Measurements from ENCODE around the gene ALDH1A2.

The ALDH1A2 gene

GRCh38 chr15:57948351-57949289 is 116.9 kb downstream of the ALDH1A2 start:
- H3K4me3 ChIP-seq (ENCODE audit: insufficient read depth, low read length, poor library complexity, severe bottlenecking), result no peak overlapping the region
- H3K9me2 ChIP-seq (replicated peaks; ENCODE audit: insufficient read depth, low read length), result no peaks in the 10 kb centered on the region
- no peaks in the 10 kb centered on the region for H3F3A ChIP-seq (ENCODE audit: insufficient read depth)
- H3K36me3 ChIP-seq (ENCODE audit: low read length), result no peaks in the 10 kb centered on the region
- H3K9ac ChIP-seq (ENCODE audit: low read length), result no peak overlapping the region
- no peak overlapping the region for H3K27ac ChIP-seq (ENCODE audit: low read depth, low read length)
- H4K20me1 ChIP-seq (ENCODE audit: low read depth, low read length), result no peaks in the 10 kb centered on the region
- H3K9me3 ChIP-seq (ENCODE audit: insufficient read depth, low read length), result no peaks in the 10 kb centered on the region
- no peak overlapping the region for H3K4me2 ChIP-seq (ENCODE audit: low read depth, low read length, poor library complexity, severe bottlenecking)
- H2AFZ ChIP-seq (ENCODE audit: low read depth, low read length, severe bottlenecking), result no peak overlapping the region
- no peaks in the 10 kb centered on the region for H3K27me3 ChIP-seq (ENCODE audit: low read length)
- no peak for TF ChIP-seq CTCF (IDR thresholded peaks at IDR 0.05; ENCODE audit: insufficient read depth, low read length, poor library complexity, severe bottlenecking)
- no peaks in the 10 kb centered on the region for H3K79me2 ChIP-seq (ENCODE audit: insufficient read depth, low read length)

- Histone ChIP-seq H3K4me2 (ENCODE audit: low read depth, low read length, poor library complexity, severe bottlenecking) (no peak overlapping the region), H3K27me3 (ENCODE audit: low read length) (no peaks in the 10 kb centered on the region), H3K79me2 (ENCODE audit: insufficient read depth, low read length) (no peaks in the 10 kb centered on the region), H3K4me3 (ENCODE audit: insufficient read depth, low read length, poor library complexity, severe bottlenecking) (no peak overlapping the region), H2AFZ (ENCODE audit: low read depth, low read length, severe bottlenecking) (no peak overlapping the region), H3K9ac (ENCODE audit: low read length) (no peak overlapping the region), H3F3A (ENCODE audit: insufficient read depth) (no peaks in the 10 kb centered on the region), H3K9me2 (replicated peaks; ENCODE audit: insufficient read depth, low read length) (no peaks in the 10 kb centered on the region), H3K27ac (ENCODE audit: low read depth, low read length) (no peak overlapping the region), H3K9me3 (ENCODE audit: insufficient read depth, low read length) (no peaks in the 10 kb centered on the region), H3K36me3 (ENCODE audit: low read length) (no peaks in the 10 kb centered on the region), H4K20me1 (ENCODE audit: low read depth, low read length) (no peaks in the 10 kb centered on the region)
- TF ChIP-seq CTCF (IDR thresholded peaks at IDR 0.05; ENCODE audit: insufficient read depth, low read length, poor library complexity, severe bottlenecking), result no peak
- no peak for TF ChIP-seq EZH2phosphoT487 (conservative IDR thresholded peaks at IDR 0.05; ENCODE audit: low read length)
Observed at GRCh38 chr15:57947781-57948180, 117.7 kb downstream of the ALDH1A2 start.

GRCh38 chr15:57947282-57947681 is 118.2 kb downstream of the ALDH1A2 start:
- no peaks in the 10 kb centered on the region for H3K9me3 ChIP-seq (ENCODE audit: insufficient read depth, low read length)
- no peaks in the 10 kb centered on the region for H3K36me3 ChIP-seq (ENCODE audit: low read length)
- no peak overlapping the region for H3K4me3 ChIP-seq (ENCODE audit: insufficient read depth, low read length, poor library complexity, severe bottlenecking)
- no peak overlapping the region for H3K4me2 ChIP-seq (ENCODE audit: low read depth, low read length, poor library complexity, severe bottlenecking)
- H3K9me2 ChIP-seq (replicated peaks; ENCODE audit: insufficient read depth, low read length), result no peaks in the 10 kb centered on the region
- H3K27me3 ChIP-seq (ENCODE audit: low read length), result no peaks in the 10 kb centered on the region
- no peaks in the 10 kb centered on the region for H4K20me1 ChIP-seq (ENCODE audit: low read depth, low read length)
- no peak for TF ChIP-seq CTCF (IDR thresholded peaks at IDR 0.05; ENCODE audit: insufficient read depth, low read length, poor library complexity, severe bottlenecking)
- no peak for TF ChIP-seq EZH2phosphoT487 (conservative IDR thresholded peaks at IDR 0.05; ENCODE audit: low read length)
- no peak overlapping the region for H3K27ac ChIP-seq (ENCODE audit: low read depth, low read length)
- no peak overlapping the region for H2AFZ ChIP-seq (ENCODE audit: low read depth, low read length, severe bottlenecking)
- H3K9ac ChIP-seq (ENCODE audit: low read length), result no peak overlapping the region
- H3F3A ChIP-seq (ENCODE audit: insufficient read depth), result no peaks in the 10 kb centered on the region
- H3K79me2 ChIP-seq (ENCODE audit: insufficient read depth, low read length), result no peaks in the 10 kb centered on the region

Measured in SU-DHL-6 (cell line).